ENCODE measurements around the gene MRPS12. TPM values are rescaled to one million over a fixed set of nuclear protein-coding genes. Genes with fewer than 3 reads are reported as not detected.

MRPS12 gene
- total and polyA plus RNA-seq, 9 of the 15 experiments (the other 6 are each of a cell fraction or from before 2014, with no cell fraction given): 8.1 to 174 (median 52.0) TPM

DNA sequence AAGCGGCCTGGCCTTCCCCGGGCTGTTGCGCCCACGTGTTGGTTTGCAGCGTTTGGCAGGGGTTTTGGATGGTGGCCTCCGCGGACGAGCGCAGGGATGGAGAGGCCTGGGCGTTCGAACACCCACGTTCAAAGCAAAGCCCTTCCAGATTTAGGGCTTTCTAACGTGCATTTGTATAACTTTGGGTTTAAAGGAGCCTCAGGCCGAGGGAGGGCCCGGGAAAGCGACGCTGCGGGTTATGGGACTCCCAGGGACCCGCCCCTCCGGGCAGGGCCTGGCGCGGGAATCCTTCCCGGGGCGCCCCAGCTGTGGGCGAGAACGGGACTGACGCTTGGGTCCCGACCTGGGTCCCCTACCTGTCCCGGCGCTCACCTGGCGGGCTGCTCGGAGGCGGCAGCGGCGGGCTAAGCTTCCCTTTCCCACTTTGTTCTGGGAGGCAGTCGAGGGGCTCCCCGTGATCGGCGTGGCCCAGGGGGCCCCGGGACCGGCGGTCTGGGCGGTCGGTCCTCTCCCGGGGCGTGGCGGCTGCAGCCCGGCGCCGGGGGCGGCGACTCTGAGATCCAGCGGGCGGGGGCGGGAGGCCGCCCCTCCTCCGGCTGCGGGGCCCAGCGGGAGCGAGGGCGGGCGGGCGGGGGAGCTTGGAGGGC, 44.6 kb downstream of the MRPS12 start, which contains the start of gene FBXO17 (continued):
- TF ChIP-seq CBX5 (IDR thresholded peaks at IDR 0.05; ENCODE audit: borderline replicate concordance, low read depth) (no peak), KAT2B (IDR thresholded peaks at IDR 0.05; ENCODE audit: low read depth, low read length) (no peak), ZNF57 (CRISPR knock-in tag; IDR thresholded peaks at IDR 0.05) (no peak), CEBPB (tag; IDR thresholded peaks at IDR 0.05) (no peak), NFIC (IDR thresholded peaks at IDR 0.05) (no peak), FOXA1 (IDR thresholded peaks at IDR 0.05; ENCODE audit: borderline replicate concordance) (no peak), SREBF2 (CRISPR knock-in tag; IDR thresholded peaks at IDR 0.05) (no peak), ZKSCAN3 (CRISPR knock-in tag; IDR thresholded peaks at IDR 0.05) (no peak), BDP1 (IDR thresholded peaks at IDR 0.05; ENCODE audit: insufficient read depth, insufficient read length) (no peak), ZNF445 (CRISPR knock-in tag; IDR thresholded peaks at IDR 0.05; ENCODE audit: low read depth) (no peak), ZNF830 (CRISPR knock-in tag; IDR thresholded peaks at IDR 0.05) (no peak), CCNT2 (IDR thresholded peaks at IDR 0.05; ENCODE audit: borderline replicate concordance, extremely low read depth, insufficient read length, low read depth, low read length) (peak; percentile 31), ZNF239 (CRISPR knock-in tag; IDR thresholded peaks at IDR 0.05) (no peak), ZNF253 (CRISPR knock-in tag; conservative IDR thresholded peaks at IDR 0.05) (no peak), TCFL5 (CRISPR knock-in tag; conservative IDR thresholded peaks at IDR 0.05) (no peak), TAL1 (IDR thresholded peaks at IDR 0.05) (no peak), EGR1 (conservative IDR thresholded peaks at IDR 0.05) (peak; percentile 47; the same call in 1 of the 2 replicates), HLTF (IDR thresholded peaks at IDR 0.05) (no peak), MCM7 (IDR thresholded peaks at IDR 0.05) (no peak)
- TF ChIP-seq, protein P1, sequence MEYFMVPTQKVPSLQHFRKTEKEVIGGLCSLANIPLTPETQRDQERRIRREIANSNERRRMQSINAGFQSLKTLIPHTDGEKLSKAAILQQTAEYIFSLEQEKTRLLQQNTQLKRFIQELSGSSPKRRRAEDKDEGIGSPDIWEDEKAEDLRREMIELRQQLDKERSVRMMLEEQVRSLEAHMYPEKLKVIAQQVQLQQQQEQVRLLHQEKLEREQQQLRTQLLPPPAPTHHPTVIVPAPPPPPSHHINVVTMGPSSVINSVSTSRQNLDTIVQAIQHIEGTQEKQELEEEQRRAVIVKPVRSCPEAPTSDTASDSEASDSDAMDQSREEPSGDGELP (CRISPR knock-in tag; IDR thresholded peaks at IDR 0.05; ENCODE audit: borderline replicate concordance): peak; percentile 86
- TF ChIP-seq, protein P2, sequence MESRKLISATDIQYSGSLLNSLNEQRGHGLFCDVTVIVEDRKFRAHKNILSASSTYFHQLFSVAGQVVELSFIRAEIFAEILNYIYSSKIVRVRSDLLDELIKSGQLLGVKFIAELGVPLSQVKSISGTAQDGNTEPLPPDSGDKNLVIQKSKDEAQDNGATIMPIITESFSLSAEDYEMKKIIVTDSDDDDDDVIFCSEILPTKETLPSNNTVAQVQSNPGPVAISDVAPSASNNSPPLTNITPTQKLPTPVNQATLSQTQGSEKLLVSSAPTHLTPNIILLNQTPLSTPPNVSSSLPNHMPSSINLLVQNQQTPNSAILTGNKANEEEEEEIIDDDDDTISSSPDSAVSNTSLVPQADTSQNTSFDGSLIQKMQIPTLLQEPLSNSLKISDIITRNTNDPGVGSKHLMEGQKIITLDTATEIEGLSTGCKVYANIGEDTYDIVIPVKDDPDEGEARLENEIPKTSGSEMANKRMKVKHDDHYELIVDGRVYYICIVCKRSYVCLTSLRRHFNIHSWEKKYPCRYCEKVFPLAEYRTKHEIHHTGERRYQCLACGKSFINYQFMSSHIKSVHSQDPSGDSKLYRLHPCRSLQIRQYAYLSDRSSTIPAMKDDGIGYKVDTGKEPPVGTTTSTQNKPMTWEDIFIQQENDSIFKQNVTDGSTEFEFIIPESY (CRISPR knock-in tag; IDR thresholded peaks at IDR 0.05): no peak
- TF ChIP-seq, protein P3, sequence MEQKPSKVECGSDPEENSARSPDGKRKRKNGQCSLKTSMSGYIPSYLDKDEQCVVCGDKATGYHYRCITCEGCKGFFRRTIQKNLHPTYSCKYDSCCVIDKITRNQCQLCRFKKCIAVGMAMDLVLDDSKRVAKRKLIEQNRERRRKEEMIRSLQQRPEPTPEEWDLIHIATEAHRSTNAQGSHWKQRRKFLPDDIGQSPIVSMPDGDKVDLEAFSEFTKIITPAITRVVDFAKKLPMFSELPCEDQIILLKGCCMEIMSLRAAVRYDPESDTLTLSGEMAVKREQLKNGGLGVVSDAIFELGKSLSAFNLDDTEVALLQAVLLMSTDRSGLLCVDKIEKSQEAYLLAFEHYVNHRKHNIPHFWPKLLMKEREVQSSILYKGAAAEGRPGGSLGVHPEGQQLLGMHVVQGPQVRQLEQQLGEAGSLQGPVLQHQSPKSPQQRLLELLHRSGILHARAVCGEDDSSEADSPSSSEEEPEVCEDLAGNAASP (IDR thresholded peaks at IDR 0.05): no peak
- TF ChIP-seq, protein P4, sequence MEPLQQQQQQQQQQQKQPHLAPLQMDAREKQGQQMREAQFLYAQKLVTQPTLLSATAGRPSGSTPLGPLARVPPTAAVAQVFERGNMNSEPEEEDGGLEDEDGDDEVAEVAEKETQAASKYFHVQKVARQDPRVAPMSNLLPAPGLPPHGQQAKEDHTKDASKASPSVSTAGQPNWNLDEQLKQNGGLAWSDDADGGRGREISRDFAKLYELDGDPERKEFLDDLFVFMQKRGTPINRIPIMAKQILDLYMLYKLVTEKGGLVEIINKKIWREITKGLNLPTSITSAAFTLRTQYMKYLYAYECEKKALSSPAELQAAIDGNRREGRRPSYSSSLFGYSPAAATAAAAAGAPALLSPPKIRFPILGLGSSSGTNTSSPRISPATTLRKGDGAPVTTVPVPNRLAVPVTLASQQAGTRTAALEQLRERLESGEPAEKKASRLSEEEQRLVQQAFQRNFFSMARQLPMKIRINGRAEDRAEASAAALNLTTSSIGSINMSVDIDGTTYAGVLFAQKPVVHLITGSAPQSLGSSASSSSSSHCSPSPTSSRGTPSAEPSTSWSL (CRISPR knock-in tag; IDR thresholded peaks at IDR 0.05; ENCODE audit: borderline replicate concordance): no peak
